Large intestine (tissue), 12 donors: ENCODE measurements around the gene GSN. TPM values are rescaled to one million over a fixed set of nuclear protein-coding genes. Genes with fewer than 3 reads are reported as not detected.
A peak's percentile ranks its signal among the peaks of the same experiment; 100 is the strongest.

ENCODE experiments used
- DNase-seq, 2 donors: peaks; one replicate each; pipeline versions ENCODE4 v3.0.0 to v3.0.0-alpha.2; 2013
- H3K27ac ChIP-seq: one replicate; pipeline ENCODE4 v1.5.1; 2013; ENCODE audit warnings: low read length
- H3K27me3 ChIP-seq: 2 replicates; pipeline ENCODE4 v1.6.1; 2013; ENCODE audit warnings: low read length; ENCODE audit not compliant: control insufficient read depth, insufficient read depth
- H3K36me3 ChIP-seq: 2 replicates; pipeline ENCODE4 v1.6.1; 2013; ENCODE audit warnings: low read length; ENCODE audit not compliant: control insufficient read depth, insufficient read depth
- H3K4me1 ChIP-seq: one replicate; pipeline ENCODE4 v1.6.1; 2013; ENCODE audit warnings: low read length; ENCODE audit not compliant: control insufficient read depth, insufficient read depth
- H3K4me3 ChIP-seq: one replicate; pipeline ENCODE4 v1.5.1; 2013; ENCODE audit warnings: low read length
- H3K9me3 ChIP-seq: one replicate; pipeline ENCODE4 v1.6.1; 2013; ENCODE audit warnings: mild to moderate bottlenecking, low read depth, low read length, moderate library complexity; ENCODE audit not compliant: control insufficient read depth
- whole genome bisulfite sequencing: methylation state at CpG from one replicate; pipeline ENCODE4 v1.1.5; 2013; ENCODE audit warnings: low lambda C conversion rate; ENCODE audit not compliant: insufficient coverage; 5-methylcytosine and 5-hydroxymethylcytosine counted together
- long read RNA-seq, 11 donors: transcript quantifications; one replicate each; lab custom pipeline, GENCODE V29; 2026
- polyA plus RNA-seq: library from polyadenylated mRNA; unstranded; fragments of 120-200 nt; gene quantifications from one replicate; pipeline ENCODE4 v1.2.1, GENCODE V29; 2013

The GSN gene
- polyA plus RNA-seq = 195 TPM
- long read RNA-seq, donor 1, transcript GSN-204 (17 exons, 2,657 nt) = major isoform, 8 of 48 reads
- long read RNA-seq, donor 1, partial matches to known transcripts = 31 of 48 reads
- long read RNA-seq, donor 1, other reads (novel, unspliced or antisense) = 9 of 48 reads
- long read RNA-seq, donor 2, transcript GSN-204 (17 exons, 2,657 nt) = major isoform, 37 of 82 reads
- long read RNA-seq, donor 2, partial matches to known transcripts = 38 of 82 reads
- long read RNA-seq, donor 2, other reads (novel, unspliced or antisense) = 6 of 82 reads
- long read RNA-seq, donor 3 = 0 reads
- long read RNA-seq, donor 4, transcript GSN-204 (17 exons, 2,657 nt) = major isoform, 5 of 11 reads
- long read RNA-seq, donor 4, partial matches to known transcripts = 5 of 11 reads
- long read RNA-seq, donor 4, other reads (novel, unspliced or antisense) = 0 of 11 reads
- long read RNA-seq, donor 5, transcript GSN-204 (17 exons, 2,657 nt) = major isoform, 15 of 52 reads
- long read RNA-seq, donor 5, partial matches to known transcripts = 26 of 52 reads
- long read RNA-seq, donor 5, other reads (novel, unspliced or antisense) = 9 of 52 reads
- long read RNA-seq, donor 6, transcript GSN-204 (17 exons, 2,657 nt) = major isoform, 44 of 90 reads
- long read RNA-seq, donor 6, partial matches to known transcripts = 33 of 90 reads
- long read RNA-seq, donor 6, other reads (novel, unspliced or antisense) = 10 of 90 reads
- long read RNA-seq, donor 7, transcript GSN-204 (17 exons, 2,657 nt) = major isoform, 7 of 23 reads
- long read RNA-seq, donor 7, partial matches to known transcripts = 5 of 23 reads
- long read RNA-seq, donor 7, other reads (novel, unspliced or antisense) = 9 of 23 reads
- long read RNA-seq, donor 8, transcript GSN-204 (17 exons, 2,657 nt) = major isoform, 57 of 122 reads
- long read RNA-seq, donor 8, transcript GSN-211 (3 exons, 680 nt) = minor isoform, 7 of 122 reads
- long read RNA-seq, donor 8, partial matches to known transcripts = 43 of 122 reads
- long read RNA-seq, donor 8, other reads (novel, unspliced or antisense) = 10 of 122 reads
- long read RNA-seq, donor 9, transcript GSN-204 (17 exons, 2,657 nt) = major isoform, 24 of 52 reads
- long read RNA-seq, donor 9, partial matches to known transcripts = 17 of 52 reads
- long read RNA-seq, donor 9, other reads (novel, unspliced or antisense) = 7 of 52 reads
- long read RNA-seq, donor 10, transcript GSN-204 (17 exons, 2,657 nt) = major isoform, 78 of 108 reads
- long read RNA-seq, donor 10, partial matches to known transcripts = 16 of 108 reads
- long read RNA-seq, donor 10, other reads (novel, unspliced or antisense) = 11 of 108 reads
- long read RNA-seq, donor 11, transcript GSN-204 (17 exons, 2,657 nt) = major isoform, 35 of 79 reads
- long read RNA-seq, donor 11, partial matches to known transcripts = 5 of 79 reads
- long read RNA-seq, donor 11, other reads (novel, unspliced or antisense) = 36 of 79 reads

DNA sequence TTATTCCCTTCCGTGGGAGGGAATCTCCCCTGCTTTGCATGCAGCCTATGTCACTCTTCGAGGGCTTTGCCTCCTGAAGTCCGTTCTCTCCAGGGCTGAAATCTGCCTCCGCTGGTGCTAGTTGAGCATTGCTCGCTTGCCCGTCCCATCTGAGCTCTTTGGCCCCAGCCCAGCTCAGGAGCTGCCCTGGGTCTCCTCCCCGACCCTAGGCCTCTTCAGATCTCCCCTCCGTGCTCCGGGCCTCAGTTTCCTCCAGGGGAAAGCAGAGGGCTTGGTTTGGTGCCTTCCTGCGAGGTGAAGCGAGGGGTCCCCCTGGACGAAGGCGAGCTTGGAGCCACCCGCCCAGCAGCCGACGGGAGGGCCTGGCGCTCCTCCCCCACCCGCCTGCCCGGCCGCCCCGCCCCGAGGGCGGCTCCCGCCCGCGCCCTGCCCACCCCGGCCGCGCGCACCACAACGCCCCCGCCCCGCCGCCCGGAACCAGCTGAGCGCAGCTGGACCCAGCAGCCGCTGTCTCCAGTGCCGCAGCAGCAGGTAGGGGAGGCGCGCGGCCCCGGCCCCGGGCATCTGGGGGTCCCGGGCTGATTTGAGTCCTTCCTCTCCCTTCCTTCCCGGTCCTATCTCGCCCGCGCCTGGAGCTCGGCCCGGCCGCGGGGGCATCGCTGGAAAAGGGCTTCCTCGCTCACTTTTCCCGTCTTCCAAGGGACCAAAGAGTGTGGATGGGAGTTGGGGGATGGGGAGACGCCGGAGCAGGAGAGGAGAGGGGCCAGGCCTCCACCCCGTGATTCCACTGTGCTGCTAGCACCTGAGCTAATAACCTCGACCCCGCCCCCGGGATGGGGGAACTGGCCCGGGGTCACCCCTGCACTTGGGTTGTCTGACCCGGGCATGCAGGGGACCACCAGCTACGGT lies at the start of gene GSN:
Gene GSN (plus strand): TSS at position 474 of the 909 bp plus-strand sequence. CDS start 33,810 bp downstream, outside the sequence.
- Histone ChIP-seq H3K4me3 (peak within 1 kb of the TSS; percentile 65), H3K27me3 (no peaks in the 10 kb centered on the region), H3K27ac (peak within 1 kb of the TSS; percentile 25), H3K9me3 (no peaks in the 10 kb centered on the region), H3K36me3 (no peaks in the 10 kb centered on the region), H3K4me1 (peaks cover 27% of the 10 kb centered on the region)
- no CpG with 5 or more reads among the region's 64 CpGs for WGBS
- peak; percentile 52 to 83 for DNase-seq

DNA sequence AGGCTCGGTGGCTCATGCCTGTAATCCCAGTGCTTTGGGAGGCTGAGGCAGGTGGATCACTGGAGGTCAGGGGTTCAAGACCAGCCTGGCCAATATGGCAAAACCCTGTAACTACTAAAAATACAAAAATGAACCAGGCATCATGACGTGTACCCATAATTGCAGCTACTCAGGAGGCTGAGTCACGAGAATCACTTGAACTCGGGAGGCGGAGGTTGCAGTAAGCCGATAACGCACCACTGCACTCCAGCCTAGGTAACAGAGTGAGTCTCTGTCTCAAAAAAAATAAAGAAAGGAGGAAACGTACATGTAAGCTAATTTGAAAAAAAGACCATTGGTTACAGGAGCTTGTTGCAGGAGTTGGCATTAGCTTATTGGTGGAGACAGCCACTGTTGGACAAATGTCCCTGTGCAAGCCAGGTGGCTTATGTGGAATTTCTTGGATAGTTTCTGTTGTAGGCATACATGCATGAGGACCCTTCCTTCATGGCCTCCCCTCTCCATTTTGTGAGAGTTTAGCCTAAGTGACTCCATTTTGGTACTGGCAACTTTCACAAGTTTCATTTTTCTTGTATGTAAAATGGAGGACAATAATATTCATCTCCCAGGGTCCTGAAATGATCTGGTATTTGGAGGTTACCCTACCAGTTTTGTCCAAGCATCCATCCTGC lies 49.5 kb upstream of the GSN start:
- Histone ChIP-seq H3K27ac (no peak overlapping the region), H3K27me3 (no peaks in the 10 kb centered on the region), H3K36me3 (no peaks in the 10 kb centered on the region), H3K4me1 (no peaks in the 10 kb centered on the region), H3K9me3 (no peaks in the 10 kb centered on the region), H3K4me3 (no peak overlapping the region)
- 100% methylated on average over 2 of the region's 8 CpGs for WGBS
- no peak for DNase-seq

DNA sequence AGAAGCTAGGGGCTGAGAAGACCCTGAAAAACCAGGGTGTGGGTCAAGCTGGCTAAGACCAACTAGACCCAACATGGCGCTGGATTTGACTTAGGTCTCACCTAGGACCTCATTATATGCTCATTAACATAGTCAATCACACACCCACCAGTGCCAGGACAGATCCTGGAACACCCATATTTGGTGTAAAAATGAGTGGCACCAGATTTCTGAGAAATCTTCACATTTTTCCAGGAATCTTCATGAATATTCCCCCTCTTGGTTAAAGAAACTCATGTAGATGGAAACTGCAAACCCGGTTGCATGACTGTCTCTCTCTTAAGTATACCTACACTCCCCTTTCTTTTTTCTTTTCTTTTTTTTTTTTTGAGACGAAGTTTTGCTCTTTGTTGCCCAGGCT lies 48.4 kb upstream of the GSN start:
- H3K4me1 ChIP-seq = no peaks in the 10 kb centered on the region
- H3K36me3 ChIP-seq = no peaks in the 10 kb centered on the region
- no peaks in the 10 kb centered on the region for H3K9me3 ChIP-seq
- H3K27ac ChIP-seq = no peak overlapping the region
- no peak overlapping the region for H3K4me3 ChIP-seq
- no peaks in the 10 kb centered on the region for H3K27me3 ChIP-seq
- DNase-seq = no peak
- WGBS = 100% methylated on average over 1 of the region's 3 CpGs

DNA sequence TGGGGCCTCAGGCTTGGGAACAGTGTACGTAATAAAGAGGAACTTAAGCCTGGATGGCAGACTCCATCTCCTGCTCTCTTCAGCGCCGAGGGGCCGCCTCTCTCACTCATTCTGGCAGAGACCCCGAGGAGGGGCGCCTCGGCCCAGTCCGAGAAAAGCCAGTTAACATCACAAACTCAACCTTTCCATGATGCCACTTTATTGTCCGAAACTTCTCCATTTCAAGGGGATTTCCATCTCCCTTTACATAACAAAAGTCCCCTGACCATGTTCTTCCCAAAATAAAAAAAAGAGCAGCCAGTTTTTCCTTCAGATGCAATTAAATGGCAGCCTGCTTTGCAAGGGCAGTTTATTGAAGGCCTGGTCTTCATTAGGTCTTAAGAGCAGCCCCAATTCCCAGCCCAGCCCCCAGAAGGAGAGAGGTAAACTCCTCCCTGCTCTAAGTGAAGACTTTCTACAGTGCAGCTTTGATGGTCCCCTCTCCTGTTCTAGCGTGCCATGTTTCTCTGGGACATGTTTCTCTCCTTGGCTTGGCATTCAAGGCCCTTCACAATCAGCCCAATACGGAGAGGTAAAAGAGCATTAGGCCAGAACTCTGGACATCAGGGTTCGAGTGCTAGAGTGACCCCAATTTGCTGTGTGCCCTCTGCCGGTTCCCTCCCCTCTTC lies 46.8 kb upstream of the GSN start:
- no peak overlapping the region for H3K27ac ChIP-seq
- no peaks in the 10 kb centered on the region for H3K36me3 ChIP-seq
- H3K4me3 ChIP-seq = no peak overlapping the region
- no peaks in the 10 kb centered on the region for H3K27me3 ChIP-seq
- no peaks in the 10 kb centered on the region for H3K4me1 ChIP-seq
- WGBS = no CpG with 5 or more reads among the region's 13 CpGs
- no peak for DNase-seq
- no peaks in the 10 kb centered on the region for H3K9me3 ChIP-seq

DNA sequence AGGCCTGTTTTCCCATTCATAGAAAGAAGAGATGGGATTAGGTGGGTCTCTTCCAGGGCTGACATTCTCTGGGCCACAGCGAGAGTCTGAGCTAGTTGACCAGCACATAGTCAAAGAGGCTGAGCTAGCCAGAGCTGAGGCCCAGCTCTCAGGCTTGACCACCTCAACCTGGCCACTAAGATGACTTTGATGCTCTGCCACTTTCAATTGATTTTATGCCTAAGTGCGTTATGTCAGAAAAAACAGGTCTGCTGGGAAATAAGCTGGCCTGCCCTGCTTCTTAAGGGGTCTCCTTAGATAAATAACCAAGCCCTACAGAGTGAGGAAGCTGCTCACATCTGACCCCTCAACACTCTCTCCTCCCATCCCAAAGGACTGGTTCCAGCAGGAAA lies 46.3 kb upstream of the GSN start:
- Histone ChIP-seq H3K4me3 (no peak overlapping the region), H3K36me3 (no peaks in the 10 kb centered on the region), H3K9me3 (no peaks in the 10 kb centered on the region), H3K4me1 (no peaks in the 10 kb centered on the region), H3K27ac (no peak overlapping the region), H3K27me3 (no peaks in the 10 kb centered on the region)
- no CpG with 5 or more reads among the region's 2 CpGs for WGBS
- DNase-seq = no peak

DNA sequence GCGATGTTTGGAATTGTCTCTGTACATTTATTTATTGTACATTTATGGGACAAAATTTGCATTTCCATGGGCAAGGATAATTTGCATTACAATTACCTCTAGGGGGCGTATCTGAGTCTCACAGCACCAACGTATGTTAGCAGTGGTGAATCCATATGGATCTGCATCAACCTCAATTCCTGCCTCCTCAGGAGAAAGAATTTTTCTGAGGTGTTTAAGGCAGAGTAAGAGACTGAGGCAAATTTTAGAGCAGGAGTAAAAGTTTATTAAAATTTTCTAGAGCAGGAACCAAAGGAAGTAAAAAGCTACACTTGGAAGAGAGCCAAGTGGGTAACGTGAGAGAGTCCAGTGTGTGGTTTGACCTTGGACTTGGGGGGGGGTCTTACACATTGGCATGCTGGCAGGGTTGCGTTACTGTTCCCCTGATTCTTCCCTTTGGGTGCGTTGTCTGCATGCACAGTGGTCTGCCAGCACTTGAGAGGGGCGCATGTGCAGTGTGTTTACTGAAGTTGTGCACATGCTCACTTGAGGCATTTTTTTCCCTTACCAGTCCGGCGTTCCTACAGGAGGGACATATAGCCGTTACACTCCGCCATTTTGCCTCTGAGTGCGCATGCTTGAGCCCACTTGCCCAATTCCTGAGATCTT lies 45.3 kb upstream of the GSN start:
- no peak for DNase-seq
- Histone ChIP-seq H3K4me1 (no peaks in the 10 kb centered on the region), H3K27me3 (no peaks in the 10 kb centered on the region), H3K27ac (no peak overlapping the region), H3K36me3 (no peaks in the 10 kb centered on the region), H3K4me3 (no peak overlapping the region), H3K9me3 (no peaks in the 10 kb centered on the region)
- WGBS = 0% methylated on average over 1 of the region's 12 CpGs

DNA sequence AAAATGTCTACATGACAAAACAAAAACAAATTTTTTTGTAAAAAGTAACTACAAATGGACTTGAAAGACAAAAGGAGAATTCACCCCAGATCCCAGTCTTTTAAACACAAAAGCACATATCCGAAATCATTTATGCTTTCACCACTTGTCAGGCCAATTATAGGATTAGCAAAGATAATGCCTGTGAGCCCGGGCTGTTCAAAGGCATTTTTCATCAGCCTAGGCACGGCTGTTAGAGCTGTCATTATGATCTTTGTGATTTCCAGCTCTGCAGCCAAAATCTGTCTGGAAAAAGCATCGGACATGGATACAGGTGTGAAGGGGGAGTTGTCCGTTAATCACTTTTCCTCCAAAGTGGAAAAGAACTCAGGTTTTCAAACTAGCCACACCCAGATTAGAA lies 42.7 kb upstream of the GSN start:
- H3K27me3 ChIP-seq = no peaks in the 10 kb centered on the region
- no peak overlapping the region for H3K4me3 ChIP-seq
- H3K9me3 ChIP-seq = no peaks in the 10 kb centered on the region
- no peaks in the 10 kb centered on the region for H3K36me3 ChIP-seq
- no peak overlapping the region for H3K27ac ChIP-seq
- WGBS = 65% methylated on average over 2 of the region's 5 CpGs
- no peak for DNase-seq
- H3K4me1 ChIP-seq = no peaks in the 10 kb centered on the region

DNA sequence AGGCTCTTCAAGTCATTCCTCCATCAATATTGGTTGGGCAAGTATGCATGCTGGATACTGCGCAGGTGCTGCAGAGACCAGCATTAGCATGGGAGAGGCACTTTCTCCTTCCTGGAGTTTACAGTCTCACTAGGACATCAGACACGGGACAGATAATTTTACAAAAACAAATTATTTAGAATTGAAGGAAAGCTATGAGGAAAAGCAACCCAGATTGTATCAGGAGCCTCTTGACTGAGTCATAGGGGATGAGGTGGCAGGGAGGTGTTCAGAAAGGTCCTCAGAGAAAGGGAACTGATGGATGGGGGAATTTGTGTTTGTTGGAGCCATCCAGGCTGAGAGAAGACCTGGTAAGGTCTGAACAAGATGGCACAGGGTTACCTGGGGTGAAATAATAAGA lies 41.8 kb upstream of the GSN start:
- Histone ChIP-seq H3K4me3 (no peak overlapping the region), H3K9me3 (no peaks in the 10 kb centered on the region), H3K36me3 (no peaks in the 10 kb centered on the region), H3K4me1 (no peaks in the 10 kb centered on the region), H3K27ac (no peak overlapping the region), H3K27me3 (no peaks in the 10 kb centered on the region)
- no peak for DNase-seq
- WGBS = no CpG with 5 or more reads among the region's 2 CpGs
